ENCODE measurements around the gene BAIAP2. TPM values are rescaled to one million over a fixed set of nuclear protein-coding genes. Genes with fewer than 3 reads are reported as not detected.

Gene BAIAP2
- total RNA-seq, 1 donor from 2014 or later: 119 TPM

DNA sequence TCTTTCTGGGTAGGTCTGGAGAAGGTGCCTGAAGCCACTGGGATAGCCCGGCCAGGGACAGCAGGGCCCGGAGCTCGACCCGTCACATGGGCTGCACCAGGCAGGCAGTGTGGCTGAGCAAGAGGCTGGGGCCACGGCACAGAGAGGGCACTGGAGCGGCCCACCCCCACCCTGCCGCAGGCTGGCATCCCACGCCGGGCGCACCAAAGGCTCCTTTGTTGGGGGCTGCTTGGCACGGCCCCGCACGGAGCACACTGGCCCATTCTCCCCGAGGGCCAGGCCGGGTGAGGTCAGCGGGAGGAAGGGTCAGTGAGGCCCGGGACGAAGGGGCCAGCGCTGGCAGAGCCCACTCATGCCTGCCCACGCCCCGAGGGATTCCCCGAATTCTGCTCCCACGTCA is 93.8 kb downstream of the BAIAP2 start:
- Histone ChIP-seq H3K27me3 (ENCODE audit: low read depth) (no peaks in the 10 kb centered on the region), H3K36me3 (peaks cover 11% of the 10 kb centered on the region), H3K27ac (no peak overlapping the region), H3K4me1 (peaks cover 9% of the 10 kb centered on the region), H3K9me3 (no peaks in the 10 kb centered on the region), H3K4me3 (no peak overlapping the region)
- DNase-seq (no peak), ATAC-seq (no peak)
- intact Hi-C loops (cut with DNase I): no loop called here
- TF ChIP-seq, protein P1, sequence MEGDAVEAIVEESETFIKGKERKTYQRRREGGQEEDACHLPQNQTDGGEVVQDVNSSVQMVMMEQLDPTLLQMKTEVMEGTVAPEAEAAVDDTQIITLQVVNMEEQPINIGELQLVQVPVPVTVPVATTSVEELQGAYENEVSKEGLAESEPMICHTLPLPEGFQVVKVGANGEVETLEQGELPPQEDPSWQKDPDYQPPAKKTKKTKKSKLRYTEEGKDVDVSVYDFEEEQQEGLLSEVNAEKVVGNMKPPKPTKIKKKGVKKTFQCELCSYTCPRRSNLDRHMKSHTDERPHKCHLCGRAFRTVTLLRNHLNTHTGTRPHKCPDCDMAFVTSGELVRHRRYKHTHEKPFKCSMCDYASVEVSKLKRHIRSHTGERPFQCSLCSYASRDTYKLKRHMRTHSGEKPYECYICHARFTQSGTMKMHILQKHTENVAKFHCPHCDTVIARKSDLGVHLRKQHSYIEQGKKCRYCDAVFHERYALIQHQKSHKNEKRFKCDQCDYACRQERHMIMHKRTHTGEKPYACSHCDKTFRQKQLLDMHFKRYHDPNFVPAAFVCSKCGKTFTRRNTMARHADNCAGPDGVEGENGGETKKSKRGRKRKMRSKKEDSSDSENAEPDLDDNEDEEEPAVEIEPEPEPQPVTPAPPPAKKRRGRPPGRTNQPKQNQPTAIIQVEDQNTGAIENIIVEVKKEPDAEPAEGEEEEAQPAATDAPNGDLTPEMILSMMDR (IDR thresholded peaks at IDR 0.05): no peak

DNA sequence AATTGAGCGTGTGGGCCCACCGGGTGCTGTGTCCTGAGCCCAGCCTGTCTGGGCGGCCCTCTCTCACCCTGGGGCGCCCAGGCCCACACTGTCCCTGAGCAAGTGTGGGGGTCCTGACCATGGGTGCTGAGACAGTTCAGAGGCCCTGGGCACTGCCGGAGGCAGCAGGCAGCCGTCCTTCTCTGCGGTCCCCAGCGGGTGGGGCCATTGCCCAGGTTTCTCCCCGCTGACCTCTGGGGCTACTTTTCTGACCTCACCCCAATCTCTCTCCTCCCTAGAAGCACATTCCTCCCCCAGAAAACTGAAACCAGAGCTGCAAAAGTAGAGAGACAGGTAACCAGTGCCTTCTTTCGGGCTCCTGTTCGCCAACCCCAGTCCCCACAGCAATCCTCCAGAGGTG is 94.3 kb downstream of the BAIAP2 start:
- peaks cover 10% of the 10 kb centered on the region for H3K4me1 ChIP-seq
- H3K36me3 ChIP-seq: peaks cover 10% of the 10 kb centered on the region
- intact Hi-C loops (cut with DNase I): no loop called here
- no peaks in the 10 kb centered on the region for H3K9me3 ChIP-seq
- no peaks in the 10 kb centered on the region for H3K27me3 ChIP-seq (ENCODE audit: low read depth)
- ATAC-seq (no peak), DNase-seq (no peak)
- H3K4me3 ChIP-seq: no peak overlapping the region
- H3K27ac ChIP-seq: no peak overlapping the region
- TF ChIP-seq, protein P1 (IDR thresholded peaks at IDR 0.05): no peak

DNA sequence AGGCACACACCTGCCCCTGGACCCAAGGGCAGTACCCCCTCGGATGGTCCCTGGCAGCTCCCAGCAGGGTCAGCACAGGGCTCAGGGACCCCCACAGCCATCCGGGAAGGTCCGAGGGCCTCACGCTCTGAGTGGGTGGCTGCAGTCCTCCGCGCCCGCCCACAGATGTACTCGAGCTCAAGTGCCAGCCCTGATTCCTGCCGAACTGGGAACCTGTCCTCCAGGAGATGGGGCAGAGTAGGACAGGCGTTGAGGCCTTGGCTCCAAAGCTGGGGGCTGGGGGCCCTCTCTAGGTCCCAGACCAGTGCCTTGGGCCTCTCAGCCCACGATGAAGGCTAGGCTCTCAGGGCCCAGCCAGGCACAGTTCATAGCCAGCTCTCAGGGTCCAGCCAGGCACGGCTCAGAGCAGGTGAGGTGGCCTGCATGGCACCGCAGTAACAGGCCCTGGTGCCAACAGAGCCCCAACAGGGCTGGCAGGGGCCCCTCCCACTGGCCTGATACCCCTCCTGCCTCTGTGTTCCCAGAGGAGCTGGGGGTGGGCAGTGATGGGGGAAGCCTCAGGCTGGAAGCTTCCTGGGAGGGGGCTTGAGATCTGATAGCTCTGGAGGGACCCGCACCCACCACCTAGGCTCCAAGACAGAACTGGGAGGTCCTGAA is 94.9 kb downstream of the BAIAP2 start:
- TF ChIP-seq, protein P1 (IDR thresholded peaks at IDR 0.05): no peak
- Histone ChIP-seq H3K27me3 (ENCODE audit: low read depth) (no peaks in the 10 kb centered on the region), H3K9me3 (no peaks in the 10 kb centered on the region), H3K36me3 (peaks cover 7% of the 10 kb centered on the region), H3K27ac (no peak overlapping the region), H3K4me3 (peak overlapping the region; percentile 54), H3K4me1 (peaks cover 10% of the 10 kb centered on the region)
- ATAC-seq (peak in 1 of 2 donors; percentile 8), DNase-seq (no peak)
- intact Hi-C loops (cut with DNase I): no loop called here

DNA sequence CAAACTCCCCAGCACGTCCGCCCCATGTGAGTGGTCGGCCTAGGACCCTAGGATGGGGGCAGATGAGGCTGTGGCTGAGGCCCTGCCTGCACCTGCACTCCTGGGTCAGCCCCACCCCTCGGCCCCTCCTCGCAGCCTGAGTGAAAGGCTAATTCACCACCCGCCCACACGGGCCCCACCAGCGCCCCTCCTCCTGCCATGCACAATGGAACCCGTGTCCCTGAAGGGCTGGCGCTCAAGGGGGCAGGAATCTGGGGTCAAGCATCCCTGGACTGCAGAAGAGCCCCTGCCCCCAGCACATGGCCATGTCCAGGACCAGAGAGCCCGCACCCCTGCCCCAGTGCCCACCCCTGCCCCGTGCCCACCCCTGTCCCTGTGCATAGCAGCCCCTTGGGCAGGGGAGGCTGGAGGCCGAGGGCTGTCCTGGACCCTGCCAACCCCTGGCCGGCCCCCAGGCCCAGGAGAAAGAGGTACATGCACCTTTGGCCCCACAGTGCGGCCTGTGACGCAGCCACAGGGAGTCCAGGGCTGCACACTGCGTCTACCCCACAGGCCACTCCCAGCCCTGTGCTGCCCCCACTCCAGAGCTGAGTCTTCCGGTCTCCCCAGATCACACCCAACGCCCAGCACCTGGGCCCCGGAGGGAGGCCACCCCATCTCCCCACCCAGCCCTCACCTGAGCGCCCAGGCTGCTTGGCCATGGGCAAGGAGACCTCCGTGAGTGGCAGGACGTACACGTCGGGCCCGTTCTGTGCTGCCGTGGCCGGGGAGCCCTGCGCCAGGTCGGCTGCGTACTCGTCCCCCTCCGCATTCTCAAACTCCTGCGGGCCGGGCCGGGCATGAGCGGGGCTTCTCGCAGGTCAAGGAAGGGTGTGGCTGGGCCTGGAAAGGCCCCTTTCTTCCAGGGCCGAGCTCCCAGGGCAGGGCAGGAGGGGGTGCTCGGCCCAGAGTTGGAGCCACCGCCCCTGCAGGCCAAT is 95.7 kb downstream of the BAIAP2 start:
- Histone ChIP-seq H3K4me3 (peak overlapping the region; percentile 54), H3K27me3 (ENCODE audit: low read depth) (no peaks in the 10 kb centered on the region), H3K27ac (peak overlapping the region; percentile 88), H3K4me1 (peaks cover 10% of the 10 kb centered on the region), H3K9me3 (no peaks in the 10 kb centered on the region), H3K36me3 (peaks cover 7% of the 10 kb centered on the region)
- TF ChIP-seq, protein P1 (IDR thresholded peaks at IDR 0.05): no peak
- ATAC-seq (peak; percentile 60 to 67), DNase-seq (peak; percentile 67)
- intact Hi-C loops (cut with DNase I): no loop called here

DNA sequence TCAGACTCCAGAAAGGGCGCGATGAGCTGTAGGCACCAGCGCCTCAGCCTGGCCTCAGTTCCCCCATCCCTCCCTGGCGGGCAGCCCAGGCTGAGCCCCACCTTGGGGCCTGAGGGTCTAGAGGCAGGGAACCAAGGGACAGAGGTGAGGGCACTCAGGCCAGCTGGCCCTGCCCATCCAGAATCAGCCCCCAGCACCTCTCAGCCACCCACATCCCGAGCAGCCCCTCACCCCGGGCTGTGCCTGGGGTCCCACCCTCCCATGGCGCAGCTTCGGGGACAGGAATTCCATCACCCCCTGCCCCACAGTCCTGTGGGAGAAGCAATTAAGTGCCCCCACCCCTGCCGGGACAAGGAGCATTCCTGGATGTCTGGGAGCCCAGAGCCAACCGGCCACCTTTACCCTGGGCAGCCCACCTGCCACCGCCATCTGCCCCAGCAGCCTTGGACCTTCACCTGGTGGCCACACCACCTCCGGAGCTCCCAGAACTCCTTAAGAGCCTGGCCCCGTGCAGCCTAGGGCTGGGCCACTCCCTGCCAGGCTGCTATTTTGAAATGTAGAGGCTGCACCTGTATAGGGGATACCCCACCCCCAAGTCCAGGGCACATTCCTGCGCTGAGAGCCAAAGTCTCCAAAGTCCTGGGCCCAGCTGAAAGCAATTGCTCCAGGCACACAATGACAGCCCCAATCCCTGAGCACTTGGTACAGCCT is 96.7 kb downstream of the BAIAP2 start:
- H3K4me3 ChIP-seq: peak overlapping the region; percentile 54

More for the DNA sequence above, 96.7 kb downstream of the BAIAP2 start:
- intact Hi-C loops (cut with DNase I): no loop called here
- Histone ChIP-seq H3K27ac (peak overlapping the region; percentile 88), H3K27me3 (ENCODE audit: low read depth) (no peaks in the 10 kb centered on the region), H3K9me3 (no peaks in the 10 kb centered on the region), H3K4me1 (peaks cover 10% of the 10 kb centered on the region), H3K36me3 (no peaks in the 10 kb centered on the region)
- DNase-seq (peak; percentile 88), ATAC-seq (peak; percentile 83 to 86)
- TF ChIP-seq, protein P1 (IDR thresholded peaks at IDR 0.05): no peak

Measured in lower lobe of right lung (tissue), 2 donors.